Thyroid gland (tissue), 4 donors: ENCODE data around the gene ACD.

Source experiments
- POLR2A ChIP-seq, 2 donors: fragments of 450-650 bp; IDR thresholded peaks; one replicate each; pipeline ENCODE4 v1.6.1; 2017; ENCODE audit warnings: antibody characterized with exemption in 2 of 2, mild to moderate bottlenecking in 2 of 2, moderate library complexity in 1 of 2
- TF ChIP-seq, protein P1 (sequence below), 6 experiments: fragments of 200-600 bp in 3 of 6; fragments of 450-650 bp in 3 of 6; sonication (generic) in 3 of 6; IDR thresholded peaks; one replicate each; pipeline ENCODE4 v1.5.1; 2016 to 2019; ENCODE audit warnings: antibody characterized with exemption in 6 of 6, mild to moderate bottlenecking in 2 of 6, inconsistent platforms in 1 of 6, moderate library complexity in 1 of 6

DNA sequence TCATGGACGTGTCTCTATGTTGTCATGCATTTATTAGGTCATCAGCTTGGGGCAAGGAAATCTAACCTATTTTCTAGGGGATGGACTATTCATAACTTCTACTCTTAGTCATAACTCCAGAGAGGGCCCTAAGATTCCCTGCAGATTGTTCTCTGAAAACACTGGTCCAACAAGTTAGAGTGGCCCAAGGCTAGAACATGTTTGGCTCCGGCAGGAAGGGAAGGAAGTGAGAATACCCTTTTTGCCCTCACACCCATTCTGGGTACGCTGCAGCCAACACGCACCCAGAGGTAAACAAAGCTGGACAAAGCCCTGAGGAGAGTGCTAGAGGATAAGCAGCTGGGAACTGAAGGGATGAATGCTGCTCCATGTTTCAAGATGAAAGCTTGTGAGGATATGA is 16.5 kb upstream of the ACD start:
- TF ChIP-seq, protein P1, sequence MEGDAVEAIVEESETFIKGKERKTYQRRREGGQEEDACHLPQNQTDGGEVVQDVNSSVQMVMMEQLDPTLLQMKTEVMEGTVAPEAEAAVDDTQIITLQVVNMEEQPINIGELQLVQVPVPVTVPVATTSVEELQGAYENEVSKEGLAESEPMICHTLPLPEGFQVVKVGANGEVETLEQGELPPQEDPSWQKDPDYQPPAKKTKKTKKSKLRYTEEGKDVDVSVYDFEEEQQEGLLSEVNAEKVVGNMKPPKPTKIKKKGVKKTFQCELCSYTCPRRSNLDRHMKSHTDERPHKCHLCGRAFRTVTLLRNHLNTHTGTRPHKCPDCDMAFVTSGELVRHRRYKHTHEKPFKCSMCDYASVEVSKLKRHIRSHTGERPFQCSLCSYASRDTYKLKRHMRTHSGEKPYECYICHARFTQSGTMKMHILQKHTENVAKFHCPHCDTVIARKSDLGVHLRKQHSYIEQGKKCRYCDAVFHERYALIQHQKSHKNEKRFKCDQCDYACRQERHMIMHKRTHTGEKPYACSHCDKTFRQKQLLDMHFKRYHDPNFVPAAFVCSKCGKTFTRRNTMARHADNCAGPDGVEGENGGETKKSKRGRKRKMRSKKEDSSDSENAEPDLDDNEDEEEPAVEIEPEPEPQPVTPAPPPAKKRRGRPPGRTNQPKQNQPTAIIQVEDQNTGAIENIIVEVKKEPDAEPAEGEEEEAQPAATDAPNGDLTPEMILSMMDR (IDR thresholded peaks at IDR 0.05), result no peak
- TF ChIP-seq POLR2A (IDR thresholded peaks at IDR 0.05), result no peak
